ENCODE measurements around the gene MYO9B. TPM values are rescaled to one million over a fixed set of nuclear protein-coding genes. Genes with fewer than 3 reads are reported as not detected.

MYO9B gene
- total RNA-seq, 1 experiment from 2014 or later: 79.4 TPM

GRCh38 chr19:17163652-17164051, 88.1 kb downstream of the MYO9B start:
- DNase-seq (ENCODE audit: low read depth, low spot score): no peak
- ChIA-PET CTCF (no interaction called here), POLR2A (no interaction called here)
- TF ChIP-seq SIN3A (IDR thresholded peaks at IDR 0.05; ENCODE audit: borderline replicate concordance, insufficient read depth, low read depth, low read length): no peak
- no peak for TF ChIP-seq TCF7L2 (IDR thresholded peaks at IDR 0.05; ENCODE audit: low read depth, low read length)
- TF ChIP-seq, protein P1, sequence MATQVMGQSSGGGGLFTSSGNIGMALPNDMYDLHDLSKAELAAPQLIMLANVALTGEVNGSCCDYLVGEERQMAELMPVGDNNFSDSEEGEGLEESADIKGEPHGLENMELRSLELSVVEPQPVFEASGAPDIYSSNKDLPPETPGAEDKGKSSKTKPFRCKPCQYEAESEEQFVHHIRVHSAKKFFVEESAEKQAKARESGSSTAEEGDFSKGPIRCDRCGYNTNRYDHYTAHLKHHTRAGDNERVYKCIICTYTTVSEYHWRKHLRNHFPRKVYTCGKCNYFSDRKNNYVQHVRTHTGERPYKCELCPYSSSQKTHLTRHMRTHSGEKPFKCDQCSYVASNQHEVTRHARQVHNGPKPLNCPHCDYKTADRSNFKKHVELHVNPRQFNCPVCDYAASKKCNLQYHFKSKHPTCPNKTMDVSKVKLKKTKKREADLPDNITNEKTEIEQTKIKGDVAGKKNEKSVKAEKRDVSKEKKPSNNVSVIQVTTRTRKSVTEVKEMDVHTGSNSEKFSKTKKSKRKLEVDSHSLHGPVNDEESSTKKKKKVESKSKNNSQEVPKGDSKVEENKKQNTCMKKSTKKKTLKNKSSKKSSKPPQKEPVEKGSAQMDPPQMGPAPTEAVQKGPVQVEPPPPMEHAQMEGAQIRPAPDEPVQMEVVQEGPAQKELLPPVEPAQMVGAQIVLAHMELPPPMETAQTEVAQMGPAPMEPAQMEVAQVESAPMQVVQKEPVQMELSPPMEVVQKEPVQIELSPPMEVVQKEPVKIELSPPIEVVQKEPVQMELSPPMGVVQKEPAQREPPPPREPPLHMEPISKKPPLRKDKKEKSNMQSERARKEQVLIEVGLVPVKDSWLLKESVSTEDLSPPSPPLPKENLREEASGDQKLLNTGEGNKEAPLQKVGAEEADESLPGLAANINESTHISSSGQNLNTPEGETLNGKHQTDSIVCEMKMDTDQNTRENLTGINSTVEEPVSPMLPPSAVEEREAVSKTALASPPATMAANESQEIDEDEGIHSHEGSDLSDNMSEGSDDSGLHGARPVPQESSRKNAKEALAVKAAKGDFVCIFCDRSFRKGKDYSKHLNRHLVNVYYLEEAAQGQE (IDR thresholded peaks at IDR 0.05; ENCODE audit: insufficient read depth in 1 of 2, low read depth in 2 of 2, low read length in 1 of 2): no peak
- TF ChIP-seq, protein P2, sequence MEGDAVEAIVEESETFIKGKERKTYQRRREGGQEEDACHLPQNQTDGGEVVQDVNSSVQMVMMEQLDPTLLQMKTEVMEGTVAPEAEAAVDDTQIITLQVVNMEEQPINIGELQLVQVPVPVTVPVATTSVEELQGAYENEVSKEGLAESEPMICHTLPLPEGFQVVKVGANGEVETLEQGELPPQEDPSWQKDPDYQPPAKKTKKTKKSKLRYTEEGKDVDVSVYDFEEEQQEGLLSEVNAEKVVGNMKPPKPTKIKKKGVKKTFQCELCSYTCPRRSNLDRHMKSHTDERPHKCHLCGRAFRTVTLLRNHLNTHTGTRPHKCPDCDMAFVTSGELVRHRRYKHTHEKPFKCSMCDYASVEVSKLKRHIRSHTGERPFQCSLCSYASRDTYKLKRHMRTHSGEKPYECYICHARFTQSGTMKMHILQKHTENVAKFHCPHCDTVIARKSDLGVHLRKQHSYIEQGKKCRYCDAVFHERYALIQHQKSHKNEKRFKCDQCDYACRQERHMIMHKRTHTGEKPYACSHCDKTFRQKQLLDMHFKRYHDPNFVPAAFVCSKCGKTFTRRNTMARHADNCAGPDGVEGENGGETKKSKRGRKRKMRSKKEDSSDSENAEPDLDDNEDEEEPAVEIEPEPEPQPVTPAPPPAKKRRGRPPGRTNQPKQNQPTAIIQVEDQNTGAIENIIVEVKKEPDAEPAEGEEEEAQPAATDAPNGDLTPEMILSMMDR (IDR thresholded peaks at IDR 0.05): no peak
- TF ChIP-seq POLR2AphosphoS5 (IDR thresholded peaks at IDR 0.05; ENCODE audit: low read depth, low read length): no peak
- H3K4me1 ChIP-seq (ENCODE audit: control insufficient read depth, insufficient read depth, low read length): no peaks in the 10 kb centered on the region
- no peak overlapping the region for H3K4me3 ChIP-seq (ENCODE audit: low read depth in 2 of 2, low read length in 2 of 2)
- H3K36me3 ChIP-seq (ENCODE audit: control insufficient read depth, insufficient read depth, low read length): peaks cover 6% of the 10 kb centered on the region
- in situ Hi-C loops (cut with HindIII; ENCODE audit: low pct_unique_long_range_greater_than_20kb, low sequenced_read_pairs): no loop called here
- no peak for ATAC-seq
- BruUV-seq (replicated peaks): no TSS peak
- no peak overlapping the region for H3K27ac ChIP-seq (ENCODE audit: low read length)
- intact Hi-C loops (cut with micrococcal nuclease; ENCODE audit: unreplicated experiment): no loop called here
- H3K9me3 ChIP-seq (ENCODE audit: control insufficient read depth, insufficient read depth, low read depth, low read length): no peaks in the 10 kb centered on the region
- H3K27me3 ChIP-seq (ENCODE audit: control insufficient read depth, insufficient read depth, low read length): no peaks in the 10 kb centered on the region

DNA sequence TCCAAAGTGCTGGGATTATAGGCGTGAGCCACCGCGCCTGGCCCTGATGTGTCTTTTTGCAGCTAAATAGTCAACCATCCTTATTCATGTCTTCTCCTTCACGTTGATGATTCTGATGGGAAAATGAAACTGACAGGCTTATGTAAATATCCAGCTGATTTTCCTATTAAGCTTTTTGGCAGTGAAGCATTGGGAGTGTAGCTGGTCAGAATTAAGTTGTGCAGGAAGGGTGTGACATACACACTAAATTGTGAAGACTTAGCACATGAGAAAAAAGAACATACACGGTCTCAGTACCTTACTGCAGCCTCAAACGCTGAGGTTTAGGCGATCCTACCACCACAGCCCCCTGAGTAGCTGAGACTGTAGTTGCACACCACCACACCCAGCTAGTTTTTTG, 89.1 kb downstream of the MYO9B start:
- intact Hi-C loops (cut with micrococcal nuclease; ENCODE audit: unreplicated experiment): no loop called here
- Histone ChIP-seq H3K27me3 (ENCODE audit: control insufficient read depth, insufficient read depth, low read length) (no peaks in the 10 kb centered on the region), H3K36me3 (ENCODE audit: control insufficient read depth, insufficient read depth, low read length) (peaks cover 6% of the 10 kb centered on the region), H3K4me1 (ENCODE audit: control insufficient read depth, insufficient read depth, low read length) (no peaks in the 10 kb centered on the region), H3K4me3 (ENCODE audit: low read depth in 2 of 2, low read length in 2 of 2) (no peak overlapping the region), H3K9me3 (ENCODE audit: control insufficient read depth, insufficient read depth, low read depth, low read length) (no peaks in the 10 kb centered on the region), H3K27ac (ENCODE audit: low read length) (no peak overlapping the region)
- ChIA-PET CTCF (no interaction called here), POLR2A (no interaction called here)
- TF ChIP-seq POLR2AphosphoS5 (IDR thresholded peaks at IDR 0.05; ENCODE audit: low read depth, low read length) (no peak), SIN3A (IDR thresholded peaks at IDR 0.05; ENCODE audit: borderline replicate concordance, insufficient read depth, low read depth, low read length) (no peak), TCF7L2 (IDR thresholded peaks at IDR 0.05; ENCODE audit: low read depth, low read length) (no peak)
- TF ChIP-seq, protein P1 (IDR thresholded peaks at IDR 0.05; ENCODE audit: insufficient read depth in 1 of 2, low read depth in 2 of 2, low read length in 1 of 2): no peak
- TF ChIP-seq, protein P2 (IDR thresholded peaks at IDR 0.05): no peak
- in situ Hi-C loops (cut with HindIII; ENCODE audit: low pct_unique_long_range_greater_than_20kb, low sequenced_read_pairs): no loop called here
- DNase-seq (ENCODE audit: low read depth, low spot score) (no peak), ATAC-seq (no peak)
- BruUV-seq (replicated peaks): no TSS peak

Measured in Panc1 (cell line).